HG02623 (cell line): ENCODE results near the gene SYNGR4.
"Not testable (repeated sequence)": the region's sequence is repeated elsewhere in the genome, so short reads cannot be mapped to it uniquely, and the experiment has no call there.

ENCODE experiments used
- ATAC-seq: cut with Tn5 transposase; IDR thresholded peaks from one replicate; pipeline ENCODE4 v1.9.1; 2021; ENCODE audit warnings: moderate library complexity; ENCODE audit not compliant: unreplicated experiment

SYNGR4 gene, protein sequence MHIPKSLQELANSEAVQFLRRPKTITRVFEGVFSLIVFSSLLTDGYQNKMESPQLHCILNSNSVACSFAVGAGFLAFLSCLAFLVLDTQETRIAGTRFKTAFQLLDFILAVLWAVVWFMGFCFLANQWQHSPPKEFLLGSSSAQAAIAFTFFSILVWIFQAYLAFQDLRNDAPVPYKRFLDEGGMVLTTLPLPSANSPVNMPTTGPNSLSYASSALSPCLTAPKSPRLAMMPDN

DNA sequence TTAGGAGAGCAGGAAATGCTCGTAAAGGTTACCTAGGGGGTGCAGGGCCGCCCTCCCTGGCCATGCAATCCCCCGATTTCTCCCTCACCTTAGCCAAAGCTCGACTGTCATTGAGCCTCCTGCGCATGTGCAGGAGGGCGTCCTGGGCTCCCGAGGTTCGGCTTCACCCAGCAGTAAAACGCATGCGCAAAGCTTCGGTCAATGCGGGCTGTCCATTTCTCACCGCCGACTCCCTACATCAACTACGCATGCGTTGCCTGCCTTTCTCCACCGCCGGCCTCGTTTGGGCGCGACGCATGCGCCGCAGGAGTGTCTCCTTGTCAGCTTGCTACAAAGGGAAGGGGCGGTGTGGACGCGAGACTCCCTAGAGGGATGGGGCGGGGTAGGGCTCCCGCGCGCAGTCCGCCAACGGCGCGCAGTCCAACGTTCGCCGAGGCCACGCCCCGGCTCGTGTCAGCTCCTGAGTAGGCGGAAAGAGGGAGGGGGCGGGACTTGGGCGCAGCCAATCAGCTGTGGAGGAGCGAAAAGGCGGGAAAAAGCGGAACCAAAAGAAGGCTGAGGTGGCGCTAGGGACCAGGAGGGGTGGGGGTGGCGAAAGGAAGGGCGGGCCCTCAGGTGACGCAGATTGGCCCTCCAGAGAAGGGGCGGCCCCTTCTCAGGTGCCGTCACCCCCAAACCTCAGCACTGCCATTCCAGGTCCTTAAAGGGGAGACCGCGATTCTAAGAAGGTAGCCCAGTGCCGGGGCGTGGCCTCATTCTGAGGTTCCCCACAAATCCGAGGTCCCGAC lies at the start of gene SYNGR4, which contains the start of gene TMEM143:
SYNGR4 (plus strand) TSS at position 558 of the 788 bp plus-strand sequence. CDS start 1,476 bp downstream, outside the sequence.
TMEM143 (minus strand) TSS at position 131 of the 788 bp plus-strand sequence; CDS start at position 111, 20 bp downstream.
- ATAC-seq: peak; percentile 79

DNA sequence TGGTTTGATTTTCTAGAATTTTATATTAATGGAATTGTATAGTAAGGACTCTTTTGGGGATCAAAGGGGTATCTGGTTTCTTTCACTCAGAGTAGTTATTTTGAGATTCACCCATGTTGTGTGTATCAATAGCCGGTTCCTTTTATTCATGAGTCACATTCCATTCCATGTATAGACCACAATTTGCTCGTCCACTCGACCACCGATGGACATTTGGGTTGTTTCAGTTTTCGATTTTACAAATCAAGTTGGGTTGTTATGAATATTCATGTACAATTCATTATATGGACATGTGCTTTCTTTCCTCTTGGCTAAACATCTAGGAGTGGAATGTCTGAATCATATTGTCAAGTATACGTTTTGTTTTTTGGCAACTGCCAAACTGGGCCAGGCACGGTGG lies 48.5 kb upstream of the SYNGR4 start:
- ATAC-seq: no peak

DNA sequence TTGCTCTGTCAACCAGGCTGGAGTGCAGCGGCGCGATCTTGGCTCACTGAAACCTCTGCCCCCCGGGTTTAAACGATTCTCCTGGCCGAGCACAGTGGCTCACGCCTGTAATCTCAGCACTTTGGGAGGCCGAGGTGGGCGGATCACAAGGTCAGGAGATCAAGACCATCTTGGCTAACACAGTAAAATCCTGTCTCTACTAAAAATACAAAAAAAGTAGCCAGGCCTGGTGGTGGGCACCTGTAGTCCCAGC lies 46.5 kb upstream of the SYNGR4 start:
- not testable (repeated sequence) for ATAC-seq

DNA sequence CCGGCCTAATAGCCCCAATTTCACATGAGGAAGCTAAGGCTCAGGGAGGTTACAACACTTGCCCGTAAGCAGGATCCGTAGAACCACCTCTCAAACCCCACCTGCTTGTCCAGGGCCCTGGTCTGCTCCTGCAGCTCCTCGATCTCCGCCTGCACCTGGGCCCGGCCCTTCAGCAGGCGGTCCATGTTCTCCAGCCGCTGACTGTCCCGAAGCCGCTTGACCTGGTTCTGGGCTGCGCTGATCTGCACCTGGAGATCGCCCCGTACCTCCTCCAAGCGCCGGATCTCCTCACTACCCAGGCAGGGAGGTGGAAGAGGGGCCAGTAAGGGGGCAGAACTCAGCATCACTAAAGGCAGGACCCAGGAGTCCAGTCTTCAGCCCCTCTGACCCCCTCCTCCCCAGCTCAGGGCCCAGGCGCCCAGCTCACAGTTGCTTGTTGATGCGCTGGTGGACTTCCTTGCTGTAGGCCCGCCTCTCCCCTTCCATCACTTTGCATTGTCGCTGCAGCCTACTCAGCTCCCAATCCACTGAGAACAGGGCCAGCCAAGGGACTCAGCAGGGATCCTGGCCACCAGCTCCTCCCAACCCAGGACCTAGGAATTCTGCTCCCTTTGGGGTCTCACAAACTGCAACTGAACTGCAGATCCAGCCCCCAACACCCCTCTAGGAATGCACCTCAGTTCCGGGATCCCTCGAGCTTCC lies 45.7 kb upstream of the SYNGR4 start:
- ATAC-seq: no peak

DNA sequence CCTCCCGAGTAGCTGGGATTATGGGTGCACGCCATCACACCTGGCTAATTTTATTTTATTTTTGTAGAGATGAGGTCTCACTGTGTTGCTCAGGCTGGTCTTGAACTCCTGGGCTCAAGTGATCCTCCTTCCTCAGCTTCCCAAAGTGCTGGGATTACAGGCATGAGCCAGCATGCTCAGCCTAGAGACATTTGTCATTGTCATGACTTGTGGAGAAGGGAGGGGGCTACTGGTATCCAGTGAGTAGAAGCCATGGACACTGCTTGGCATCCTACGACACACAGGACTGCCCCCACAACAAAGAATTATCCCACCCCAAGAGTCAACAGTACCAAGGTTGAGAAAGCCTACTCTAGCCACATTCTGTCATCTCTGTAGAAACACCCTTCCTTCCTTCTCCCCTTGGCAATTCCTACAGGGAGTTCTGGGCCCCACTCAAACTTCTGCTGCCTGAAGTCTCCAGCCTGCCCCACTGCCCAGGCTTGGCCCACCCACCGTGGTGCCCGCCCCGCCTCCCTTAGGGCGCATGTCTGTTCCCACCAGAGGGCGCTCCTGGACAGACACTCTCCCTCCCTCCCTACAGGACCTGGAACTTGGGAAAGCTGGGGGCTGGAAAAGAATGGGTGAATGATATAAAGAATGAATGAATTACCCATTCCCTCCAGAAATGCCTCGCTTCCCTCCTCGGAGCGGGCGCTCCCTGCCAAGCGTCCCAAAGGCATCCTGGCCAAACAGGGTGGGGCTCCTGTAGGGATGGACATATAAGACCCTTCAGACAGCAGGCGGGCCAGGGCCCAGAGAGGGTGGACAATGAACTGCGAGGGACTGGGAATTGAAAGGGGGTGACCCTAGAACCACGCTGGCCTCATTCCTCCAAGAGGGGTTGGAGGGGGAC lies 44.3 kb upstream of the SYNGR4 start:
- no peak for ATAC-seq

DNA sequence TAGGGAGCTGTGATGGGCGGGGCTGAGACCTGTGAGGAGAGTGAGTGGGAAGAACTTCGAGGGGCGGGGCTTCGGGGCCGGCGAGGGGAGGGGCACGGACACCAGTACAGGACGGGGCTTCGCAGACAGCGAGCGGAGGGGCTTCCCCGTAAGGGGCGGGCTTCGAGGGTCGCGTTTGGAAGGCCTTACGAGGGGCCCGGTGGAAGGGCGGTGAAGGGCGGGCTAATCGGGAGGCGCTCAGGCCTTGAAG lies 42.9 kb upstream of the SYNGR4 start:
- no peak for ATAC-seq

DNA sequence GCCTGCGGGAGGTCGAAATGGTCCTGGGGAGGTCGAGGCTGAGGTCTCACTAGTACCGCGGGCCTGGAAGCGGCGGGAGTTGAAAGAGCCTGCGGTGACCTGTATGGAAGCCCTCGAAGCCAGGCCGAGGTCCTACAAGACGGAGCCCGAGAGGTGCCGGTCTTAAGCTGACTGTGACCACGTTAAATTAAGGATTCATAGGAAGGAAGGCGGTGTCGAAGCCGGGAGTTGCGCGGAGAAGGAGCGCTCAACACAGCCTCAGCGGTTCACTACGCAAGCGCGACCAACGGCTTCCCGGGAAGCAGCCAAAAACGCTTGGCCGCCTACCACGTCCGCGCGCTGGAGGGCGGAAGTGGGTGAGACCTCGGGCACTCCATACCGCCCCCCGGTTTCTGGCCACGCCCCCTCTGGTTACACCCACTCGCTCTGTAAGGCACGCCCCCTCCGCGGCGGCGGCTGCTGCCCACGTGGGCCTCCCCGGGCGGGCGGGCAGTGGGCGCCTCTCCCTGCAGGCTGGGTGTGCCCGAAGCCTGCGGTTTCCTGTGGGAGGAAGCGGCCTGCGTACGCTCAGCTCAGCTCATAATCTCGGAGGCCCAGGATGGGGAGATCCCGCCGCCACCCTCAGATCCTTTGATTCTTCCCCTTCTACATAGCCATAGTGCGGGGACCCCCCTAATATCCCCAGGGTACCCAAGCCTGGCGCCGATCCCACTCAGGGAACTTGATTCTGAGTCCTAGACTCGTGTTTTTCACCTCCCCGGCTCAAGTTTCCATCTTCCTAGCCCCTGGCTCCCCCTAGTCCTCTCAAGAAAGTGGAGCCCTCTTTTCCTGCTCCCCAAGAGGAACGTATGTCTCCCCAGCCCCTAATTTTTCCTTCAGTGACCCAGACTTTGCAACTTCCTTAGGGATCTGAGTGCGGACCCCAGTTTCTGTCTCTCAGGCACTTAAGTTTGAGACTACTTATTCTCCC lies 42.3 kb upstream of the SYNGR4 start:
- peak; percentile 58 for ATAC-seq

DNA sequence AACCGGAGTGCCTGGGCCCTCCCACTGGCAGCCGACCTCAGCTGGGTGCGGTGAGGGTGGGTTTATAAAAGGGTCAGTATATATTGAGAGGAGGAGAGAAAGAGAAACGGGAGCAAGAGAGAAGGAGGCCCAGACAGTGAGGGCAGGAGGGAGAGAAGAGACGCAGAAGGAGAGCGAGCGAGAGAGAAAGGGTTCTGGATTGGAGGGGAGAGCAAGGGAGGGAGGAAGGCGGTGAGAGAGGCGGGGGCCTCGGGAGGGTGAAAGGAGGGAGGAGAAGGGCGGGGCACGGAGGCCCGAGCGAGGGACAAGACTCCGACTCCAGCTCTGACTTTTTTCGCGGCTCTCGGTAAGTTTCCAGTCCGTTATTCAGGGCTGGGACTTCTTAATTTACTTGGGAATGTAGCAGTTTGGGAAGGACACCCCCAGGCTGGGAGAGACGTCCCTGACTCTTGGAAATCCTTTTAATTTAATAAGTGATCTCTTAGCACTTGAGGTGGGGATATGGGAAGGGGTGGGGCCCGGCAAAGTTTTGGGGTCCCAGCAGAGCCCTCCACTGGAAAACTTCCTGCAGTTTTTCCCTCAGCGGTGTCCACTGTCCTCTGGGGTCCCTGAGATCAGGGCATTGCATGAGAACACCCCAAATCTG lies 38.8 kb upstream of the SYNGR4 start, which contains the start of gene EMP3:
EMP3 (plus strand) TSS at position 288 of the 646 bp plus-strand sequence. CDS start 1,293 bp downstream, outside the sequence.
- no peak for ATAC-seq

DNA sequence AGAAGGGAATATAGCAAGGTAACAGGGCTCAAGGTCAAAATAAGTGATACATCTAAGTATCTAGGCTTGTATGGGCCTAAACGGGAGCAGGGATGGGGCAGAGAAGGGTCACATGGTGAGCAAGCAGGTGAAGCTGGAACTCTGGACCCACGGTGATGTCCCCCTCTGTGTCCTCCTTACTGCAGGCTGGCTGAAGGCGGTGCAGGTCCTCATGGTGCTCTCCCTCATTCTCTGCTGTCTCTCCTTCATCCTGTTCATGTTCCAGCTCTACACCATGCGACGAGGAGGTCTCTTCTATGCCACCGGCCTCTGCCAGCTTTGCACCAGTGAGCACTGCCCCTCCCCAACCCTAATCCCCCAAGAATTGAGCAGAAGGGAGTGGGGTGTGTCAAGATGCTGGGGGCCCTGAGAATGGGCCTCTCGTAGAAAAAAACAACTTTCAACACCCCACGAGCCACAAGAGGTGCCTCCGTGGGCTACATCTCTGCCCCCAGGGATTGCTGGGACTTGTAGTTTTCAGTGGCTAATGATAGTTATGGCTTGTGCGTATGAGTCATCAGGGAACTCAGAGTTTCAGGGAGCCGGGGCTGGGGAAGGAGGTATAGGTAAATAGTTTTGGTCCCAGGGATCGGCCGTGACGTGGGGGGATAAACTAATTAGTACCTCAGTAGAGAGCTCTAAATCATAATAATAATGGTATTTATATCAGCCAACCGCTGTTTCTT lies 34.8 kb upstream of the SYNGR4 start:
- no peak for ATAC-seq

DNA sequence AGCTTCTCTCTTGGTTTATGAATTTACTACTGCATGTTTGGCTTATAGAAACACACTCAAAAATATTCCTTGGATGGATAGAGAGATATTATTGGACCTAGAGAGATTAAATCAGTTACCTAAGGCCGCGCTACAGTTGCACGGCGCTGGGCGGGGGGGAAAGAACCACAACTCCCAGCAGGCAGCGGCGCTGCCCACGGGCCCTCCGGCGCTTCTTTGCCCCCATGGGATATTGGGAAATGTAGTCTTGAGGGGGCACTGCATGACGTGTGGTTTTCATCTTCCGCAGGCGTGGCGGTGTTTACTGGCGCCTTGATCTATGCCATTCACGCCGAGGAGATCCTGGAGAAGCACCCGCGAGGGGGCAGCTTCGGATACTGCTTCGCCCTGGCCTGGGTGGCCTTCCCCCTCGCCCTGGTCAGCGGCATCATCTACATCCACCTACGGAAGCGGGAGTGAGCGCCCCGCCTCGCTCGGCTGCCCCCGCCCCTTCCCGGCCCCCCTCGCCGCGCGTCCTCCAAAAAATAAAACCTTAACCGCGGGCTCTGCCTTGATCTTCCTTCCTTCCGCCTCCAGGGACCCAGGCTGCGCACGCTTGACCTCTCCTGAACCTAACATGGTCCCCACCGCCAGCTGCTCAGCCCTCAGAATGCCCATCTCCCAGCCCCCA lies 34.0 kb upstream of the SYNGR4 start:
- ATAC-seq: peak; percentile 25

DNA sequence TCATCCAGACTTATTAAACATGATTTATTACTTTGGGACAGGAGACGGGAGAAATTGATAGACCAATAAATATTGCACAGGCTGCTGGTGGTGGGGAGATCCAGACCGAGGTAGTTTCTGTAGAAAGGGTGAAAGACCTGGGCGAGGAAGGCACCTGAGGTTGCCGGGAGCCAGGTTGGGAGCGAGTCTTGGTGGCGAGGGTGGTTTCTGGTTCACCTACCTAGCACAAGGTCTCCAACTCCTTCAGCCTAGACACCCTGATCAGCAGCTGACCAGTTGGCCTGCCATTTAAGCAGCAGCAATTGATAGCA lies 31.9 kb upstream of the SYNGR4 start:
- no peak for ATAC-seq

DNA sequence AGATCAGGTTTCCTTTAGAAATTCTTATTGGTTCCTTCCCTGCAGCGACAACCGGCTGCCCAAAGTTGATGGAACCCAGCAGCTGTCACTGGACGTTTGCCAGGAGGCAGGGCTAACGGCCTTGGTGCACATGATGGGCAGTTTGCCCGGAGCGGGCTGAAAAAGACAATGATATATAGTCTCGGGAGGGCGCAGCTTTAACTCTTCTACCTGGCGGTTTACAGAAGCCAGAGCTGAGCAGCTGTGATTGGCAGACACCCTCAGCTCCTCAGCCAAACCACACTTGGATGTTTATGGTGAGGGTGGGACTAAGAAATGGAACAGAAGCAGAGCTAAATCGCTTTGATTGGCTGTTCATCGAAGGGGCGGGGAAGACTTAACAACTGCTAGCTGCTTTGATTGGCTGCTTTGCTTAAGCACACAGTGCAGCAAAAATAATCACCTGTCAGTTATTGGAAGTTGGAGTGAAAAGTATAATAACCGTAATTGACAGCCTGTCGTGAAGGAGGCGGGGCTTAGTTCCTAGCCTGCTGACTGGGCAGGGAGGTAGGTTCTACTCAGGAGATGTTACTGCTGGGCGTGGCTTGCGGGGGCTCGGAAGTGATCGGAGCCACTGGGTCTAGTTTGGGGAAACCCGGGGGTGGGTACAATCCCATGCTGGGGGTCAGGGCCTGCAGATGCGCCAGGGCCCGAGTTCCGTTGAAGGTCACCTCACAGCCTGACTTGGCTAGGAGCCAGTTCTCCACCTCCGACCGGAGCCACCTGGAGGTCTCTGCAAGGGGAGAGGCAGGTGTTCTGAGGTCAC lies 31.3 kb upstream of the SYNGR4 start:
- peak; percentile 57 for ATAC-seq

DNA sequence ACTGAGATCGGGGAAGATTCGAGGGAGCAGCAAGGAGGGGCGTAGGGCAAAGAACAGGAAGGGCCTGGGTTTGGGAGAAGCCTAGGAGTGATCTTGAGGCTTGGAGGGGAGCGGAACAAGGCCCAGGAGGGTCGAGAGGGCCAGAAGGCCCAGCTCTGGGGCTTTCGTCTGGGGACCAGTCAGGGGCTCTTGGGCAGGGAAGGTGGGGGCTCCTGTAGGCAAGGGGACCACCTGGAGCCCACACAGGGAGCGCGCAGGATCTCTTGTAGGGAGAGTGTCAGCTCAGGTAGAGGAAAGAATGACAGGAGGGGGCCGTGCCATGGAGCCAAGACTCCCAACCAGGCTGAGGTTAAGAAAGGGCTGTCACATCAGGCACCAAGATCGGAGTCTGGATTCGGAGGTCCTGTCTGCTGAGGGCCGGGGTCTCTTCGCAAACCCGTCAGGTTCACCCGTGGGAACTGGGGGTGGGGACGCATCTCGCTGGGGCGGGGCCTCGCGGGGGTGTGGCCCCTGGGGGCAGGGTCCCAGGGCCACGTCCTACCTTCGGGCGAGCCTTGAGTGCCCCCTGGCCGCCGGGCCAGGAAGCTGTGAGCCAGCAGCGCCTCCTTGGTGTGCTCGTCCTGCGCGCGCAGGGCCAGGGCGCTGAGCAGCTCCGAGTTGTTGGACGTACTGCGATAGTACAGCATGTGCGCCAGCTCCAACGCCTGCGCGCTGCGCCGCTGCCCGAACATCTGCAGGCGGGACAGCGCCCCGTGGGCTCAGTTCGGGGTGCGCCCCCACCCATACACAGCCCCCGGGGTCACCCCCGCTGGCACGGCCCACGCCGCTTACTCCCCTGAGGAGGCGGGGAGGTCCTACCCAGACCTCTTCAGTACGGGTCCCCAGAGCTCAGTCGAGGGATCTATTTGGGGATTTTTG lies 30.4 kb upstream of the SYNGR4 start:
- ATAC-seq: peak; percentile 58

DNA sequence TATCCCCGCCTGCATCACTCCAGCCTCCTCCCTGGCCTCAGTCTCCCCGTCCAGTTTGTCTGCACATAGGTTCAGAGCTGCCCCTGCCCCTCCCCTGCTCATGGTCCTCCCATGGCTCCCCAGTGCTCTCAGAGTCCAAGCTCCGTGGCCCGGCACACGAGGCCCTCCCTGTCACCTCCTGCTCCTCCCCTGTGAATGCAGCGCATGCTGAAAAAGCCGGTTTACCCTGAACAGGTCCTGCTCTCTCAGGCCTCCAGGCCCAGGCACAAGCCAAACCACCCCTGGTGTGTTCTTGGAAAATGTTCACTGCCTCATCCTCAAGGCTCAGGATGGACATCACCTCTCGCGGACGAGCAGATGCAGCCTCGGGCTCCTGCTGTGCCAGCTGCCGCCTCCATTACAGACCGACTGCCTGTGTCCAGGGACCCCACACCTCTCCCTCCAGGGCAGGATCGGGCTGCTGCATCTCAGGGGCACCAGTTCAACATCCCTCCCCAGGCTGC lies 25.9 kb upstream of the SYNGR4 start:
- no peak for ATAC-seq

DNA sequence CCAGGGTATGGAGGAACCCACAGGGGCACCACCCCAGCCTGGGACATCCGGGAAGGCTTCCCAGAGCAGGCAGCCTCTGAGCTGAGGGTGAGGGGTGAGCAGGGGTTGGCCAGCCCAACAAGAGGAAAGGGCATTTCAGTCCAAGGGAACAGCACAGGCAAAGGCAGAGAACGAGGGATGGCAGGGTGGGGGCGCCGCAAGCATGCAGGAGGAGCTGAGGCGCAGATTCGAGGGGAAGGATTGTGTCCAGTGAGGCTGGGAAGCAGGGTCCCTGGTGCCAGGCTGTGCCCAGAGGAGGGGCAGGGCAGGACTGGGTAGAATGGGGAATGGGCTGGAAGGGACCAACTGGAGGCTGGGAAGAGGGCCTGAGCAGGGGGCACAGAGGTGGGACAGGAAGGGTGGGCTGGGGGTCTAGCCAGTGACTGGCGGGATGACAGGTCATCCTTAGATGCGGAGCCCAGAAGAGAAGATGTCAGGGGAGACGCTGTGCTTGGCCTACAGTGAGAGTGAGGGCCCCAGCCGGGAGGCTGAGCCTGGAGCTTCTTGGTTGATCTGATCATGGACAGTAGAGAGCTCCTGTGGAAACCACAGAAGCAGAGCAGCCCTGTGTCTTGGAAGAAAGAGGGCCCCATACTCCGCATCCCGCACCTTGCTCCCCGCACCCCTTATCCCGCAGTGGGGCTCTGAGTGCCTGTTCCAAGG lies 25.2 kb upstream of the SYNGR4 start:
- ATAC-seq: no peak

DNA sequence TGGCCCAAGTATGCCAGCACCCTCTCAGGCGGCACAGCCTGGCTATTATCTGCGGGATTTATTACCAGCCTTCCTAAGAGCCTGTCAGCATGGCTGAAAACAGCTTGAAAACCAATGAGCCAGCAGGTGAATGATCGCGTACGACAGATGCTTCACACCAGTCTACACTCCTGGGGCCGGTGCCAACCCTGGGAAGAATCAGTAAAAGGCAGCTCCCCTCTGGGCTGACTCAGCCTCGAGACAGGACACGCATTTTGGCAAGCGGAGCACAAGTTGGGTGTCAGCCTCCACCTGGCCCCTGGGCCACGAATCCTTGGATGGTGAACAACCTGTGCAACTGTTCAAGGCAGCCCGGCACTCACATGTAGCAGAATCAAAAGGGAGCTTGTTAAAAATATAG lies 23.2 kb upstream of the SYNGR4 start:
- no peak for ATAC-seq
